ENCODE data around the gene IP6K3.

The IP6K3 gene

DNA sequence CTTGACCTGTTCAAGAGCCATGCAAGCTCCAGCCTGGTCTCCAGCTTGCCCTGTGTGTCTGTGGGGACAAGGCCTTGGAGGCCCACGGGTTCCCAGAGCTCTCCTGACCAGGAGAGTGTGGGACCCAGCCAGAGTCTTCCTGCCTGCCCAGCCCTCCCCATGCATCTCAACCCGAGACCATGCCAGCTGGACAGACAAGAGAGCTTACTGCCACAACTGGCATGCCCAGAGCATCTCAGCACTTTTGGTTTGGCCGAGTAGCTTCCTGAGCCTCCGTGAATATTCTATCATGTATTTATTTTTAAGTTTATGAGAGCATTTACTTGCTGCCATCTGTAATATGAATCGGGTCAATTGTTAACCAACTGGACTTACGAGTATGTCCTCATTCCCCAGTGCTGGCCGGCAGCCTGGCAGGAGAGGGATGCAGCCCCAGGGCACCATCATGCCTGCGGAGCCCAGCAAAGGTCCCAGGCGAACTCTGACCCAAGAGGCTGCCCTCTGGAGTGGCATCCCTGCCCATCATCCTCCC is 14.9 kb downstream of the IP6K3 start:
- H3K27ac Mint-ChIP-seq: no peak overlapping the region
- H3K9me3 Mint-ChIP-seq: no peaks in the 10 kb centered on the region

GRCh38 chr6:33731035-33731434 is 15.7 kb downstream of the IP6K3 start:
- peaks cover 16% of the 10 kb centered on the region for H3K27me3 Mint-ChIP-seq (ENCODE audit: low read depth, poor library complexity)
- no peak overlapping the region for H3K27ac Mint-ChIP-seq
- H3K4me1 Mint-ChIP-seq: peaks cover 46% of the 10 kb centered on the region
- peaks cover 13% of the 10 kb centered on the region for H3K36me3 Mint-ChIP-seq (ENCODE audit: low read depth)
- TF ChIP-seq, protein P1, sequence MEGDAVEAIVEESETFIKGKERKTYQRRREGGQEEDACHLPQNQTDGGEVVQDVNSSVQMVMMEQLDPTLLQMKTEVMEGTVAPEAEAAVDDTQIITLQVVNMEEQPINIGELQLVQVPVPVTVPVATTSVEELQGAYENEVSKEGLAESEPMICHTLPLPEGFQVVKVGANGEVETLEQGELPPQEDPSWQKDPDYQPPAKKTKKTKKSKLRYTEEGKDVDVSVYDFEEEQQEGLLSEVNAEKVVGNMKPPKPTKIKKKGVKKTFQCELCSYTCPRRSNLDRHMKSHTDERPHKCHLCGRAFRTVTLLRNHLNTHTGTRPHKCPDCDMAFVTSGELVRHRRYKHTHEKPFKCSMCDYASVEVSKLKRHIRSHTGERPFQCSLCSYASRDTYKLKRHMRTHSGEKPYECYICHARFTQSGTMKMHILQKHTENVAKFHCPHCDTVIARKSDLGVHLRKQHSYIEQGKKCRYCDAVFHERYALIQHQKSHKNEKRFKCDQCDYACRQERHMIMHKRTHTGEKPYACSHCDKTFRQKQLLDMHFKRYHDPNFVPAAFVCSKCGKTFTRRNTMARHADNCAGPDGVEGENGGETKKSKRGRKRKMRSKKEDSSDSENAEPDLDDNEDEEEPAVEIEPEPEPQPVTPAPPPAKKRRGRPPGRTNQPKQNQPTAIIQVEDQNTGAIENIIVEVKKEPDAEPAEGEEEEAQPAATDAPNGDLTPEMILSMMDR (IDR thresholded peaks at IDR 0.05): no peak
- H3K9me3 Mint-ChIP-seq: no peaks in the 10 kb centered on the region
- DNase-seq: no peak
- H3K4me3 Mint-ChIP-seq: no peak overlapping the region

More for the DNA sequence above, 14.9 kb downstream of the IP6K3 start:
- H3K4me3 Mint-ChIP-seq: no peak overlapping the region
- H3K27me3 Mint-ChIP-seq (ENCODE audit: low read depth, poor library complexity): peaks cover 13% of the 10 kb centered on the region
- no peak for DNase-seq
- H3K4me1 Mint-ChIP-seq: peaks cover 48% of the 10 kb centered on the region
- H3K36me3 Mint-ChIP-seq (ENCODE audit: low read depth): peaks cover 13% of the 10 kb centered on the region
- TF ChIP-seq, protein P1 (IDR thresholded peaks at IDR 0.05): no peak

DNA sequence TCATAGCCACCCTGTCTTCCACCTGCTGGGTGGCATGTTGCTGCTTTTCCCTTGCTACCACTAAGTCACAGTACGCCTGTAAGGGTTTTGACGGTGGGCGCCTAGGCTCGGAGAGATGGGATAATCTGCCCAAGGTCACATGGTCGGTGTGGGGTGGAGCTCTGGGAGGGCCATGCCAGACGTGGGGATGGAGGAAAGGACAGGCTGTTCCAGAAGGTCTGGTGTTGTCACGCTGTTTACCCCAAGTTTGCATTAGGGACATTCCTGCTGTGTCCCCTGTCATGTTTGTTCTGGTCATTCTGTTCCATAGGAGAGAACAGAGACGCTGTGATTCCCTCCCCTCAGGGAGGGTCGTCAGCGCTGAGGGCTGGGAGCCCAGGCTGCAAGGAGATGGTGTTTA is 16.1 kb downstream of the IP6K3 start:
- H3K36me3 Mint-ChIP-seq (ENCODE audit: low read depth): peaks cover 13% of the 10 kb centered on the region
- no peak overlapping the region for H3K4me3 Mint-ChIP-seq
- H3K27ac Mint-ChIP-seq: no peak overlapping the region
- TF ChIP-seq, protein P1 (IDR thresholded peaks at IDR 0.05): no peak
- peaks cover 20% of the 10 kb centered on the region for H3K27me3 Mint-ChIP-seq (ENCODE audit: low read depth, poor library complexity)
- no peak for DNase-seq
- H3K9me3 Mint-ChIP-seq: no peaks in the 10 kb centered on the region
- H3K4me1 Mint-ChIP-seq: peaks cover 46% of the 10 kb centered on the region

DNA sequence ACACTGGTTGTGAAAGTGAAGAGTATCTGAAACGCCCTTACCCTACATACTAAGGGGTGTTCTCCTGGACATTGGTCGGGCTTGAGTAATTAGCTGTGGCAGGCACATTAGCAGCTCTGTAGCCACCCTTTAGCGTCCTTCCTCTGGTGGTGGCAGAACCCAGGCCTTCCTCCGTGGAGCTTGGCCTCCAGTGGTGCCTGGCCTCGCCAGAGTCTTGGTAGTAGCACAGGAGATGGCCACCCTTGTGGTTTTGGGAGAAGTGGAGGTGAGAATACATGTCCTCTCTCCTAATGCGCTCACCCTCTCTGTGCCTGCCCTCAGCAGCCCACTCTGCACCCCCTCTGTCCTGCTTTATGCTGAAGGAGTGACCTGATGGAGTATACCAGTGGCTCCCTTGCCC is 17.6 kb downstream of the IP6K3 start:
- Mint-ChIP-seq H3K4me3 (no peak overlapping the region), H3K36me3 (ENCODE audit: low read depth) (peaks cover 21% of the 10 kb centered on the region), H3K27me3 (ENCODE audit: low read depth, poor library complexity) (peaks cover 30% of the 10 kb centered on the region), H3K4me1 (peaks cover 49% of the 10 kb centered on the region), H3K27ac (no peak overlapping the region), H3K9me3 (no peaks in the 10 kb centered on the region)
- no peak for DNase-seq
- TF ChIP-seq, protein P1 (IDR thresholded peaks at IDR 0.05): no peak

- no peak for DNase-seq
- no peak overlapping the region for H3K27ac Mint-ChIP-seq
- no peak overlapping the region for H3K4me3 Mint-ChIP-seq
- TF ChIP-seq, protein P1 (IDR thresholded peaks at IDR 0.05): no peak
- peaks cover 25% of the 10 kb centered on the region for H3K36me3 Mint-ChIP-seq (ENCODE audit: low read depth)
- peaks cover 46% of the 10 kb centered on the region for H3K4me1 Mint-ChIP-seq
- peaks cover 36% of the 10 kb centered on the region for H3K27me3 Mint-ChIP-seq (ENCODE audit: low read depth, poor library complexity)
- H3K9me3 Mint-ChIP-seq: no peaks in the 10 kb centered on the region
Observed at GRCh38 chr6:33728438-33728837, 18.3 kb downstream of the IP6K3 start.

DNA sequence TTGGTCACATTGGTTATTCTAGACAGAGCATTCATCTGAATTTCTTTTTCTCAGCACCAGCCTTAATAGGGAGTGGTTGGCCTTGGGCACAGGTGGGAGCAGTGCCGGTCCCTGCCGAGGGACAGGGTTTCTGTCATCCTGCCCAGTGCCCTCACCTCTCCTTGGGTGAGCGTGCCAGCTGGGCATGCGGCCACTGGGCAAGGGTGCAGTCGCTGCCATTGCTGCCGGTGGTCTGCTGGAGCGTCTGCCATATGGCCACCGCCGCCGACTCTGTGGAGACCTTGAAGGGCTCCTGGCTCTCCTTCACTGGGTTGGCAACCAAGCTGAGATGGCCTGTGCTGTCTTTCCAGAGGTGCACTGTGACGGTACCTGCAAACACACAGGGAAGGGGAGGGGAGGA is 18.8 kb downstream of the IP6K3 start:
- H3K27me3 Mint-ChIP-seq (ENCODE audit: low read depth, poor library complexity): peaks cover 41% of the 10 kb centered on the region
- no peak overlapping the region for H3K27ac Mint-ChIP-seq
- H3K36me3 Mint-ChIP-seq (ENCODE audit: low read depth): peaks cover 30% of the 10 kb centered on the region
- DNase-seq: no peak
- peaks cover 41% of the 10 kb centered on the region for H3K4me1 Mint-ChIP-seq
- TF ChIP-seq, protein P1 (IDR thresholded peaks at IDR 0.05): no peak
- H3K4me3 Mint-ChIP-seq: no peak overlapping the region
- H3K9me3 Mint-ChIP-seq: no peaks in the 10 kb centered on the region

Data from nephron progenitor cell (in vitro differentiated cells).